ENCODE measurements around the gene RNF138. TPM values are rescaled to one million over a fixed set of nuclear protein-coding genes. Genes with fewer than 3 reads are reported as not detected.

Gene RNF138
- total and polyA plus RNA-seq, 2 of the 13 experiments (the other 11 are each of a cell fraction or from before 2014, with no cell fraction given): 14.6 to 33.6 TPM

- Histone ChIP-seq H2AFZ (ENCODE audit: low read length) (no peak overlapping the region), H3K4me1 (ENCODE audit: insufficient read depth, low read length) (no peaks in the 10 kb centered on the region), H4K20me1 (ENCODE audit: insufficient read depth, low read length) (no peaks in the 10 kb centered on the region), H3K27me3 (ENCODE audit: control insufficient read depth in 1 of 2, insufficient read depth in 2 of 2, low read length in 2 of 2) (no peaks in the 10 kb centered on the region), H3K4me3 (replicated peaks in 1 of 3; ENCODE audit: insufficient read depth in 1 of 3, low read depth in 2 of 3, low read length in 3 of 3) (no peak overlapping the region), H3K9ac (ENCODE audit: insufficient read depth, low read depth, low read length) (no peak overlapping the region), H3K9me3 (ENCODE audit: low read length) (no peaks in the 10 kb centered on the region), H3K79me2 (ENCODE audit: insufficient read depth, low read length) (no peaks in the 10 kb centered on the region), H3K27ac (ENCODE audit: extremely low read length, insufficient read depth, low read length) (no peak overlapping the region), H3K4me2 (ENCODE audit: low read depth, low read length) (no peak overlapping the region), H3K36me3 (replicated peaks in 1 of 2; ENCODE audit: control insufficient read depth in 1 of 2, insufficient read depth in 2 of 2, low read length in 2 of 2) (no peaks in the 10 kb centered on the region)
- TF ChIP-seq SALL1 (CRISPR knock-in tag; IDR thresholded peaks at IDR 0.05) (no peak), MAFK (conservative IDR thresholded peaks at IDR 0.05 in 1 of 2, IDR thresholded peaks at IDR 0.05 in 1 of 2; ENCODE audit: low read length in 2 of 2) (peak in 1 of 2 experiments; percentile 56; a peak in 3 of 4 replicates), MAFF (IDR thresholded peaks at IDR 0.05; ENCODE audit: low read depth, low read length) (peak; percentile 60)
- BruUV-seq (replicated peaks): no TSS peak
- intact Hi-C loops (cut with micrococcal nuclease; ENCODE audit: unreplicated experiment) (no loop called here), in situ Hi-C loops (cut with HindIII; ENCODE audit: extremely low pct_ligation_motif_present, low pct_unique_long_range_greater_than_20kb) (no loop called here)
- ATAC-seq (no peak), FAIRE-seq (no peak), DNase-seq (ENCODE audit: low spot score) (no peak)
- CTCF ChIA-PET (ENCODE audit: low intra/inter-chr PET ratio, low total read pairs): no interaction called here
- WGBS (ENCODE audit: low lambda C conversion rate): 61% methylated on average over 3 of the region's 3 CpGs
- POLR2A ChIA-PET: no interaction called here
Observed at GRCh38 chr18:32173654-32174053, 82.0 kb downstream of the RNF138 start.

GRCh38 chr18:32174719-32175118 is 83.0 kb downstream of the RNF138 start:
- POLR2A ChIA-PET: no interaction called here
- in situ Hi-C loops (cut with HindIII; ENCODE audit: extremely low pct_ligation_motif_present, low pct_unique_long_range_greater_than_20kb): no loop called here
- H3K79me2 ChIP-seq (ENCODE audit: insufficient read depth, low read length): no peaks in the 10 kb centered on the region
- CTCF ChIA-PET (ENCODE audit: low intra/inter-chr PET ratio, low total read pairs): no interaction called here
- no peaks in the 10 kb centered on the region for H3K9me3 ChIP-seq (ENCODE audit: low read length)
- no peak overlapping the region for H2AFZ ChIP-seq (ENCODE audit: low read length)
- H3K27me3 ChIP-seq (ENCODE audit: control insufficient read depth in 1 of 2, insufficient read depth in 2 of 2, low read length in 2 of 2): no peaks in the 10 kb centered on the region
- no peak overlapping the region for H3K27ac ChIP-seq (ENCODE audit: extremely low read length, insufficient read depth, low read length)
- H3K4me3 ChIP-seq (replicated peaks in 1 of 3; ENCODE audit: insufficient read depth in 1 of 3, low read depth in 2 of 3, low read length in 3 of 3): no peak overlapping the region
- H3K9ac ChIP-seq (ENCODE audit: insufficient read depth, low read depth, low read length): no peak overlapping the region
- DNase-seq (ENCODE audit: low spot score) (no peak), ATAC-seq (no peak), FAIRE-seq (no peak)
- no peaks in the 10 kb centered on the region for H4K20me1 ChIP-seq (ENCODE audit: insufficient read depth, low read length)
- H3K36me3 ChIP-seq (replicated peaks in 1 of 2; ENCODE audit: control insufficient read depth in 1 of 2, insufficient read depth in 2 of 2, low read length in 2 of 2): no peaks in the 10 kb centered on the region
- 36% methylated on average over 7 of the region's 7 CpGs for WGBS (ENCODE audit: low lambda C conversion rate)
- H3K4me1 ChIP-seq (ENCODE audit: insufficient read depth, low read length): no peaks in the 10 kb centered on the region
- TF ChIP-seq SALL2 (CRISPR knock-in tag; IDR thresholded peaks at IDR 0.05) (no peak), POGZ (CRISPR knock-in tag; IDR thresholded peaks at IDR 0.05) (no peak), ZNF326 (CRISPR knock-in tag; IDR thresholded peaks at IDR 0.05; ENCODE audit: borderline replicate concordance) (no peak), ZNF766 (CRISPR knock-in tag; IDR thresholded peaks at IDR 0.05; ENCODE audit: borderline replicate concordance) (no peak), ZMYM2 (CRISPR knock-in tag; IDR thresholded peaks at IDR 0.05) (no peak), ZNF580 (CRISPR knock-in tag; IDR thresholded peaks at IDR 0.05; ENCODE audit: borderline replicate concordance, low read depth) (no peak), MTF2 (CRISPR knock-in tag; IDR thresholded peaks at IDR 0.05; ENCODE audit: borderline replicate concordance) (no peak), ZNF713 (CRISPR knock-in tag; IDR thresholded peaks at IDR 0.05) (no peak), MYNN (CRISPR knock-in tag; IDR thresholded peaks at IDR 0.05; ENCODE audit: low read depth) (no peak), ZBTB3 (CRISPR knock-in tag; IDR thresholded peaks at IDR 0.05; ENCODE audit: borderline replicate concordance, low read depth) (no peak), BHLHE40 (IDR thresholded peaks at IDR 0.05; ENCODE audit: low read length) (no peak), ZNF512 (CRISPR knock-in tag; IDR thresholded peaks at IDR 0.05) (no peak)
- BruUV-seq (replicated peaks): no TSS peak
- intact Hi-C loops (cut with micrococcal nuclease; ENCODE audit: unreplicated experiment): no loop called here
- H3K4me2 ChIP-seq (ENCODE audit: low read depth, low read length): no peak overlapping the region
